Prostate gland (tissue), 2 donors: ENCODE results near the gene CD40LG.

Source experiments
- POLR2A ChIP-seq: fragments of 450-650 bp; IDR thresholded peaks from one replicate; pipeline ENCODE4 v1.6.1; 2016; ENCODE audit warnings: antibody characterized with exemption, mild to moderate bottlenecking
- TF ChIP-seq, protein P1 (sequence below), 4 experiments: fragments of 200-600 bp in 2 of 4; fragments of 450-650 bp in 2 of 4; sonication (generic) in 2 of 4; IDR thresholded peaks; 1 replicate in 3 of 4; 2 replicates in 1 of 4; pipeline ENCODE4 v1.5.1; 2016 to 2019; ENCODE audit warnings: antibody characterized with exemption in 4 of 4, mild to moderate bottlenecking in 2 of 4, moderate library complexity in 2 of 4

DNA sequence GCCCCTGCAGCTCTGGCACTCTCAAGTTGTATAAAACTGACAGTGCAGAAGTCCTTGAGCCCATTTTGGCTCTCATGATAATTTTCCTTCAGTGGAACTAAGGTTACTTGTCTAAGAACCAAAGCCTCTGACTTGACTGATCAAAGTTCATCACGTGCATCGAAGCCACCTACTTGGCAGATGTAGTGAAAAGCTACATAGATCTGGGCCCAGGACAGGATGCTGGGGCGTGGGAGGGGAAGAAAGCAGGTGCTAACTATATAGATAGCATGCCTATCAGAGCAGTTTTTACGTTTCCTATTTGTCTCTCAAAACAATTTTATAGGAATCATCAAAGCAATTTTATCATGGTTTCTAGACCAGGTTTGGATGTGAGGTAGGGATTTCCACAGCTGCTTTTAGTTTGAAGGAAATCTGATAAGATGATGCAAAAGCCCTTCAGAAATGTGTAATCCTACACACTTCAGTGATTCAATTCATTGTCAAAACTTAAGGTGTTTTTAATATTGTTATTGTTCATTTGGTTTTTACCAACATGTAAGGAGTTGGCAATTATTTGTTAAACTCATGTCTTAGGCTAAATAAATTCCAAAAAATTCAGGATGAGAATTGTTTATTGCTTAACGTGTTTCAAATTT, 1.2 kb upstream of the CD40LG start:
- TF ChIP-seq, protein P1, sequence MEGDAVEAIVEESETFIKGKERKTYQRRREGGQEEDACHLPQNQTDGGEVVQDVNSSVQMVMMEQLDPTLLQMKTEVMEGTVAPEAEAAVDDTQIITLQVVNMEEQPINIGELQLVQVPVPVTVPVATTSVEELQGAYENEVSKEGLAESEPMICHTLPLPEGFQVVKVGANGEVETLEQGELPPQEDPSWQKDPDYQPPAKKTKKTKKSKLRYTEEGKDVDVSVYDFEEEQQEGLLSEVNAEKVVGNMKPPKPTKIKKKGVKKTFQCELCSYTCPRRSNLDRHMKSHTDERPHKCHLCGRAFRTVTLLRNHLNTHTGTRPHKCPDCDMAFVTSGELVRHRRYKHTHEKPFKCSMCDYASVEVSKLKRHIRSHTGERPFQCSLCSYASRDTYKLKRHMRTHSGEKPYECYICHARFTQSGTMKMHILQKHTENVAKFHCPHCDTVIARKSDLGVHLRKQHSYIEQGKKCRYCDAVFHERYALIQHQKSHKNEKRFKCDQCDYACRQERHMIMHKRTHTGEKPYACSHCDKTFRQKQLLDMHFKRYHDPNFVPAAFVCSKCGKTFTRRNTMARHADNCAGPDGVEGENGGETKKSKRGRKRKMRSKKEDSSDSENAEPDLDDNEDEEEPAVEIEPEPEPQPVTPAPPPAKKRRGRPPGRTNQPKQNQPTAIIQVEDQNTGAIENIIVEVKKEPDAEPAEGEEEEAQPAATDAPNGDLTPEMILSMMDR (IDR thresholded peaks at IDR 0.05): no peak
- no peak for TF ChIP-seq POLR2A
